ENCODE results near the gene CCDC160.
"Not testable (repeated sequence)": the region's sequence is repeated elsewhere in the genome, so short reads cannot be mapped to it uniquely, and the experiment has no call there.

The CCDC160 gene

DNA sequence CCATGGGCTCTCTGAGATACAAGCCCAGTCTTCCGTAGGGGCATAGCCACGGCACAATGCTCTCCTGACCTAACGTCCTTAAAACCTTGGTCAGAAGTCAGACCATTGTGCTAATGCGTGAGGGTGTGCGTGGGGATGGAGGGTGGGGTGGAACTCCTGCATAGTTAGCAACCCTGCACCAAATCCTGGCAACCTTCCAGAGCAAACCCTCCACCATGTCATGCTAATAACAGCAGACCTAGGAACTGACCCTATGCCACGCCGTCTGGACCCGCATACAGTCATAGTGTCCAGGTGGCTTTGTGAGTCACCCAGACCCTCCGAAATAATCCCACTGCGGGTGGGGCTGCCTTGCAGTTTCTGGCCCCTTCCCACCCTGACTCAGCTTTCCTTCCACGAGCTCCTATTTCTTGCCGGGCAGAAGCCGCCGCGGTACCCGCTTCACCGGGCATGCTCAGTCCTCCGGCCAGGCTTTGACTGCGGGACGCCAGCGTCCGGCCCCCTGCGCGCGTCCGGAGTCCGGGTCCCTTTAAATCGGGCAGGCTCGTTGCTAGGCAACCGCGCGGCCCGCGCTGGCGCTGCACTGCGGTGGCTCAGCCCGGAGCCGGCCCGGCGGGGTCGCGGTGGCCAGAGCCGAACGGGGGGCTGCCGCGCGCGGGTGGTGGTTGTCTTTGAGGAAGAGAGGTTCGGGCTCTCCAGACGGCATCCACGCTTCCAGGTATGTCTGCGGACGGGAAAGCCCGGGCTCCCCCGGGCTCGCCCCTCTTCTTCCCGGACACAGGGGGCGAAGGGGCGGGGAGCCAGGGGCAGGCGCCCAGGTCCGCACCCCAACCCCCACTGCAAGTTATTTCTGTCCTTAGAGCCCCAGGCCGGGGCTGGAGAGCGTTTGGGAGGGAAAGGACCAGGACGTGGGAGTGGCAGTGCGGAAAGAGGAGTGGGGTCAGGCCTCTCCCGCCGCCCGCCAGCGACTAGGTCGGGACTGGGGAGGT, at the start of gene CCDC160:
TSS of gene CCDC160 (plus strand) at position 557 of the 989 bp plus-strand sequence. CDS start 7,619 bp downstream, outside the sequence.
- no peak for DNase-seq

DNA sequence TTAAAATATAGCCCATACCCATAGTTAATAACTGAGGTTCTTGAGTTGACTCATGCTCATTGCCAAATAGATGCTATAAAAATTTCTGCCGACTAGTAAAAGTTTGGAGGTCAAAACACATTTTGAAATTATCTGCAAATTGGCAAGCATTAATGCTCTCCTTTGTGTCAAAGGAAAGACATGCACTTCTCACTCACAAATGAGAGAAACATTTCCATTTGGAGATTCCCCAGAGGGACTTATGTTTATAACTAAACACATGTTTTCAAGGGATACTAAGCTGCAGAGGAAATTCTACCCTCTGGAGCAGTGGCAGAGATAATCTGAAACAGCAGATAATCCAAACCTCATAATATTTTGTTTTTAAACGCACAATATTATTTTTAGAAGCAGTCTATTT, 45.7 kb upstream of the CCDC160 start:
- no peak for DNase-seq

DNA sequence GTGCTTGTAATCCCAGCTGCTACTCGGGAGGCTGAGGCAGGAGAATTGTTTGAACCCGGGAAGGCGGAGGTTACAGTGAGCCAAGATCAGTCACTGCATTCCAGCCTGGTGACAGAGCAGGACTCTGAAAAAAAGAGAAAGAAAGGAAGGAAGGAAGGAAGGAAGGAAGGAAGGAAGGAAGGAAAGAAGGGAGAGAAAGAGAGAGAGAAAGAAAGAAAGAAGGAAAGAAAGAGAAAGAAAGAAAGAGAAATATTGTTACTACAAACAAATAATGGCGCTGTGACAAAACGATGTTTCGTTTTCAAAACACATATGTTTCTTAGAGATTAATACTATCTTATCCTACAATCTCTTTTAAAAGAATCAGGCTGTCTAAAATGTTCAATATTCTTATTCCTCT, 42.1 kb upstream of the CCDC160 start:
- no peak for DNase-seq

DNA sequence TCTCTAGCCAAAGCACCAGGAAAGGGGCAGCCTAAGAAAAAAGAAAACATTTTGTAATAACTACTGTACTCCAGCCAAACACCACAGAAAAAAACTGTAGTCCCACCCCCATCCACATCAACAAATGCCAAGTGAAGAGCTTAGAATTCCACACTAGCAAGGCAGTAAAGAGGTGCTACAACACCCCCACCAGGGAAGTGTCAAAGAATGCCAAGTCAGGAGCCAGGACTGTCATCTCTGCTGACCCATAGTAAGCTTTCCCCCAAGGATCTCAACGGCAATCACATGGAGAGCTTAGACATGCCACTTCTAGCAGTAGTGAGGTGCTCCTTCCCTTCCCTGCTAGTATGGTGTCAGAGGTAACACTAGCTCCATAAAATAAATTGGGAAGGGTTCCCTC, 34.4 kb upstream of the CCDC160 start:
- DNase-seq = no peak

DNA sequence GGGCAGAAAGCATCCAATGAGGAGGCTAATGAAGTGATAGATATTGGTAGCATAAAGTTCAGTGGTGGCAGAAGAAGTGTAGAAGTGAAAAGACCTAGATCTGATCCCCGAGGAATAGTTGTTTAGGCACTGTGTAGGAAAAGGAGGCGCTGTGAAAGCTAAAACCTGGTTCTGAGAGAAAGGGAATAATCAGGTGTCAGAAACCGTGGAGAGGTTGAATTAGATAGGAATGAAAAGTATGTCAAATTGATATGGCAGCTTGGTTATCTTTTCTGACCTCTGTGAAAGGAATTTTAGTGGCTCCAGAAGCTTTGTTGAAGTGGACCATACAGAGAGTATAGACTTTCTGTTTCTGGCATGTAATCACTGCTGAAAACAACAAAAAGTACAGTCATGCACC, 30.8 kb upstream of the CCDC160 start:
- no peak for DNase-seq

DNA sequence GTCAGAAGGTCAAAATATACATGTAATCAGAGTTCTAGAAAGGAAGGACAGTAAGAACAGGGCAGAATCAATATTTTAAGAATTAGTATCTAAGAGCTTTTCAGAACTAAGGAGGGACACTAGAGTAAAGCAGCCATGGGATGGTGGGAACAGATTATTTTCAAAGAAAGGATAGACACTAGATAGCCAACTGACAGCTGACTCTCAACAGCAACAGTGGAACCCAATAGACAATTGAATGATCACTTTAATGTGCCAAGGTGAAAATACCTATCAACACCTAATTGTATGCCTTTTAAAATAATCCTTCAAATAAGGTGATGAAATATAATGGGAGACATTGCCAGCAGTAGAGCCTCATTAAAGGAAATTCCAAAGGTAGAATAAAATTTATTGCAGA, 26.5 kb upstream of the CCDC160 start:
- DNase-seq = no peak

DNA sequence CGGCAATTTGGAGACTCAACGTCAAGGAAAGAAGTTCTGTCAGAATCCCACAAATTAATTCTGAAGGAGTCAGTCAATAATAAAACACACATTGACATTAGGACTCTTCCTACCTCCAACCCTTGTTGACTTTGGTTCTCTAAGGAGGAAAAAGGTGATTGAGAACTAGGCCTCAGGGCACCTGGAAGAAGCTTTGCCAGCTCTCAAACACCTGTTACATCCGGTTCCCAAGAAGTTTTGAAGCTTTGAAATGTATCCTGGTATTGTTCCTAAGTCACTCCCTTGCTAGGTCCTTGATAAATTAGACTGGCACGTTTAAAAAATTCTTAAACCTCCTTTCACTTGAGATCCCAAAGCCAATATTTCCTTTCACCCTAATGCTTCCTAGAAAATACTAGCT, 1.7 kb upstream of the CCDC160 start:
- DNase-seq = no peak

DNA sequence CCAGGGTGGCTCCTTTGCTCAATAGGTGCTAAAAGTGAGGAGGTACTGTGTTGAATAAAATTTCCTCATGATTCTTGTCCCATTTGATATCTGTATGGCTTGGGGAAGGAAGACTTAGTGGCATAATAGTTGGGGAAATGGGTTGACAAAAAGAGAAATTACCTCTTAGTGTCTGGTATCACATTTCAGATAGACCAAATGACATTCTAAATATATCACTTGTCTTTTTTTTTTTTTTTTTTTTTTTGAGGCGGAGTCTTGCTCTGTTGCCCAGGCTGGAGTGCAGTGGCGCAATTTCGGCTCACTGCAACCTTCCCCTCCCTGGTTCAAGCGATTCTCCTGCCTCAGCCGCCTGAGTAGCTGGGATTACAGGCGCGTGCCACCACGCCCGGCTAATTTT, 1.2 kb downstream of the CCDC160 start:
- not testable (repeated sequence) for DNase-seq

DNA sequence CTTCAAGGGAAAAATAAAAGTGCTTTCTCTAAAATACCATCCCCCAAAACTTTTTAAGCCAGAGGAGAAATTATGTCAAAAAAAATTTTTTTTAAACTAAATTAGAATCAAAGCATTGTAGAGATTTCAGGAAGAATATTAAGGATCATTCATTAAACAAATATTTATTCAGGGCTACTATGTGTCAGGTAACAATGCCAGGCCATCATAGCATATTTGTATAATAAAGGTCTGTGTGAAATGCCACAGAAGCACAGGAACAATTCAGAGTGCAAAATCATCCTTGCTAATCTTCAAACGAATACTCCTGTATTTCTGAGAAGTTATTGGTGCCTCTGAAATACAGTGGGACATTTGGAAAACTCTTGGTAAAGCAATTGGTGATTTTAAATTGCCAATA, 2.0 kb downstream of the CCDC160 start:
- DNase-seq = no peak

DNA sequence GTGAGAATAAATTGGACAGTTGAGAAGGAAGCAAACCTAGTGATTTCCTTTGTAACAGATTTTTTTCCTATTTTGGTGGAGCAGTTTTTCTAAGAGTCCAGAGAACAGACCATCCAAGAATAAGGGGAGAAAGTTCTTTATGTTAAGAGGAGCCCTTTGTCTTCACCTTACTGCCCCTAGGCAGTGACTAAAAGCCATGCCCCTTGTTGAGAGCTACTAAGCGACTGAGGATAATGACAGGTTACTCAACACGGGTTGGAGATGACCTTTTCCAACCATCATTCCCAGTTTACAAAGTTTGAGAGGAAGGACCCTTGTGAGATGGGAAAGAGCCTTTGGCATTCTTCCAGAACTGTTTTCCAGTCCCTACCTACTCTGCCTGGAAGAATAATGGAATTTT, 3.2 kb downstream of the CCDC160 start:
- no peak for DNase-seq

DNA sequence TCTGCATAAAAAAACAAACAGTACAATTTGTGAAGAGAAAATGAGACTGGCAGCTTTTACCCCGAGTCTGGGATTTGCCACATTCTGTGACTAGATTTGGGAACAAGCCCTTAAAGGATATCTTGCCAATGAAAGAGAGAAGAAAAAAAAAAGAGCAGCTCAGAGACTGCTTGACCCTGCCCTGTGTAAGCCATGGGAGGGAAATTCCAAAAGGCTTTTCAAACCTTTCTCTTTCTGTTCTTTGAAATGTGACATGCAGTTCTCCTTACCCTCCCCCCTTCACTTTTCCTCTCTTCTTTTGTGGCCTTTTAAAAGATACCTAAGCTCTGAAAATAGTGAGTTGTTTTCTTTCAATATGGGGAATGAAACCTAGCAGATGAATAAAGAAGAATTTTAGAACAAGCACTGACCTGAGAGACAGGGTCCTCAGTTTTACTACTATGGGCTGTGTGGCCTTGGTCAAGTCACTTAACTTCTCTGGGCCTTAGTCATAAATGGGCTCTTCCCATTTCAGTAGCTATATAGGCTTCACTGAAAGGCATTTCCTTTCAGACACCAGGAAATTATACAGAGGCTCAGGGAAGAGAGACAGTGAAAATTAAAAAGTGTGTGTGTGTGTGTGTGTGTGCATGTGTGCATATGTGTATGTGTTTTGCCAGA, 5.1 kb downstream of the CCDC160 start:
- no peak for DNase-seq

DNA sequence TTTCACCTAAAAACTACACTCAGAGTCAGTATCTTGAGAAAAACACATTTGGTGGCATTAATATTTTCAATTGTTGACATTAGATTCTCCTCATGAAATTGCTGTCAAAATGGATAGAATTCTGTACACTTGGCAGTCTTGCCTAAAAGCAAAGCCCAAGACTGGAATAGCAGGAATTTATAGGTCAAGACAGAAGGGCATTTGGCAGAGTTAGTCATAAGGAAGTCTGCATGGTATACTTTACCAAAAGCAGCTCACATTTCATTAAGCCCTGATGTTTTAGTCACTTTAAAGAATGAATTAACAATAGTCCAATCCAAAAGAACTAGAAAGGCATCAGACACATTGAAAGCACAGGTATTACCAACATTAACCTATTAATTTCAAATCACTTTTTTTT, 7.1 kb downstream of the CCDC160 start:
- DNase-seq = no peak

DNA sequence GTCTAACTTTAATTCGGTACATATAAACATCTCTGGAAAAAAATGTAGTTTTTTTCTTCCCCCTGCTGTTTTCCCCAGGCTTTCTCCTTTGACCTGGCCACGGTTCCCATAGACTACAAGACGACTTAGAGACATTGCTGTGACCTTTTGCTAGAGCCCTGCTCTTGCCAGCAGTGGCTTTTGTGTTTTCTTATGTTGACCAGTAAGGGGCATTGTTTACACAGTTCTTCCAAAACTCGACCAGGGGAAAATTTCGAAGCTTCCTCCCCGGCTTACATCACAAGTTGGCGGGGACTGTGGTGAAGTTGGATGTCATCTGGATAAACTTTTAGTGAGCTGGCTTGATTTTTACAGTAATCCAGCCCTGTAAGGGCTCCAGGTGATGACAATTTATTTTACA, 9.3 kb downstream of the CCDC160 start:
- no peak for DNase-seq

DNA sequence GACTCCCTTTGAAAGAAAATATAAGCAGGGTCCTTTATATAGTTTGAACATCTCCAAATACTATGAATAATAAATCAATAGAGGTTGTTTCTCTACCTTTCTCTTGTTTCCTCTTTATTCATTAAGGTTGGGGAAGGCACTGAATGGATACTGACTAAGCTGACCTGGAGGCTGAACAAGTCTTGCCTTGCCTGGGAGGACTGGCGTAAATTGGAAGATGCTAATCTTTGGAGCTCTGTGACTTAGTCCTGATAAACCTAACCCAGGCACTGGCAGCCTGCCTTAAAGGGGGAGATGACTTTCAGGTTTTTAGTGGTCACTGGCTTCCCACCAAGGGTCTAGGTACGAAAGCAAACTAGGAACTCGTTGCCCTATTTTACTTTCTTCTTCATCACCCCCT, 10.5 kb downstream of the CCDC160 start:
- no peak for DNase-seq

DNA sequence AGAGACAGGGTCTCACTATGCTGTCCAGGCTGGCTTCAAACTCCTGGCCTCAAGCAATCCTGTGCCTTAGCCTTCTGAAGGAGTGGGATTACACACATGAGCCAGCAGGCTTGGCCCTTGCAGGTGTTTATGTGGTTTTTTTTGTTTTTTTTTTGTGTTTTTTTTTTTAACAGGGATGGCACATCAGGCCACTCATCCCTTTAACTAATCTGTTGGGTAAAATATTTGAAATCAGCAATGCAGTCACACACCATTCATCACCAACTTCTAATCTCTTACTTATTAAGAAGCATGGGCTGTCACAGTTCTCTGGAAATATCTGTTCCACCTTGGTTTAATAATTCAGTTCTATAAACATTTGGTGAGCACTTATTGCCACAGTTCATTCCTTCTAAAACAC, 12.3 kb downstream of the CCDC160 start:
- no peak for DNase-seq

DNA sequence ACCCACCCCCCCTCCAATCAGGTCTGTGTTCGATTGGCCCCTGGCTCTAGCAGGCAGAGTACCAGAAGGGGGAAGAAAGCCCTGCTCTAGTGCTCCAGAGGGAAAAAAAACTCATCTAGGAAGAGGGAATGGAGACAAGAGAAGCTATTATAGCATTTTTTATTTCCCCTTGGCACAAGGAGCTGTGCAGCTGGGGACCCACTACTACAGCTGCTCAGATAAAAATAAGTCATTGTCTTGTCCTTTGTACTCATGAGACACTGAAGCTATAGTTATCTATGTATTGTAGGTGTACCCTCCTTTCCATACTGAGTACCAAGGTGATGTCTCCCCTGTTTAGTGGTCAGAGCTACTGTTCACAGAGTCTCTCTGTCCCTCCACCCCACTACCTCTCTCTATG, 14.3 kb downstream of the CCDC160 start:
- DNase-seq = no peak

DNA sequence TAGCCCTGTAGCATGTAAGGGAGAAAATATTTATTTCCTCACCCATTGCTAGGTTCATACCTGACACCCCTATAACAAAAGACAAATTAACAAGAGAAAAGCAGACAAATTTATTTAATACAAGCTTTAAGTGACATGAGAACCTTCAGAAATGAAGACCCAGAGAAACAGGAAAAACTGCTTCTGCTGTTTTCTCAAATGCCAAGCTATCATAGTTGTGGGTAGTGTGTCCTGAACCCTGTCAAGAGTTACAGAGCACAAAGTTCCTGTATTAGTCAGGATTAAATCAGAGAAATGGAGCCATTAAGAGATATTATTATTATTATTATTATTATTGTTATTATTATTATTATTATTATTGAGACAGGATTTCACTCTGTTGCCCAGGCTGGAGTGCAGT, 17.5 kb downstream of the CCDC160 start:
- no peak for DNase-seq

DNA sequence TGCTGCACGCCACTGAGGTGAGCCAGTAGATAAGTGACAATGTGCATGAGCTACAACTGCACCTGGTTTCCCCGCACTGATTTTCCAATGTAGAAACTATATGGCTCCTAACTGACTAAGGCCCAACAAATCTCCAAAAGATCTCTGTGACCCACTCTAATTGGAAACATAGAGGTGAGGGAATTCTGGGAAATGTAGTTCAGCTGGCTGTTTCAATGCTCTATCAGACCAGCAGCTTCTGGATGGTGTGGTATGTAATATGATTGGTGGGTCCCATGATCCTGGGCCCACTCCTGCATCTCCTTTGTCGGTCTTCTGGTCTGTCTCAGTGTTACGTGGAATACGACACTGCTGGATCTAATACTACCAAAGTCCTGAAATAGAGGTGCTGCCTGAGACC, 18.6 kb downstream of the CCDC160 start:
- no peak for DNase-seq

DNA sequence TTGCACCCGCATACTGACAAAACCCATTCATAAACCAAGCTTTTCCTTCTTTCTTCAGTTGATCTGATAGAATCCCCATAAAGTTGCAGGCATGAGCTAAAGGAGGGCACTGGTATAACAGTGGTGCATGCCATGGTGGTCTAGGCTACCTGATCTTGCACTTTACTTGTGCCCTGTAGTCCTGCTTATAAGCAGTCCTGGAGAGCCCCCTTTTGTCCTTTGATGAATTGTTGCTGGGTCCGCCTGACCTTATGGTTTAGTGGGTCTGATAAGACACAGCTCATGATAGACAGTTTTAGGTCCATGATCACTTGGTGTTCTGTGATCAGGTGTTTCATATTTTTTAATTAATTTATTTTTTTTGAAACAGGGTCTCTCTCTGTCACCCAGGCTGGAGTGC, 19.7 kb downstream of the CCDC160 start:
- no peak for DNase-seq

DNA sequence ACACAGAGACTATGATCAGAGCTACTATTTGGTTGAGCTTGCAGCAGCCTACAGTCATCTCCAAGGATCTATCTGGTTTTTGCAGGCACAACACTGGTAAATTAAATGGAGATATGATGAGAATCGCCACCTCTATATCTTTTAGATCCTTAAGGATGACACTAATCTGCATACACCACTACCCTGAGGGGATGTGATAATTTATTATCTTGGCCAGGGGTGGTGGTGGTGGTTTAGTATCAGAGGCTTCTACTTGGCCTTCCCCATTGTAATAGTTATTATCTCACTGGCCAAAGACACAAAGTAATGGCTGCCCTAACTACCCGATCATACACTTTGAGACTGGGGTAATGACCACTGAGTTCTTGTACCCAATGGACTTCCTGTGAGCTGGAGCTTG, 21.2 kb downstream of the CCDC160 start:
- no peak for DNase-seq

DNA sequence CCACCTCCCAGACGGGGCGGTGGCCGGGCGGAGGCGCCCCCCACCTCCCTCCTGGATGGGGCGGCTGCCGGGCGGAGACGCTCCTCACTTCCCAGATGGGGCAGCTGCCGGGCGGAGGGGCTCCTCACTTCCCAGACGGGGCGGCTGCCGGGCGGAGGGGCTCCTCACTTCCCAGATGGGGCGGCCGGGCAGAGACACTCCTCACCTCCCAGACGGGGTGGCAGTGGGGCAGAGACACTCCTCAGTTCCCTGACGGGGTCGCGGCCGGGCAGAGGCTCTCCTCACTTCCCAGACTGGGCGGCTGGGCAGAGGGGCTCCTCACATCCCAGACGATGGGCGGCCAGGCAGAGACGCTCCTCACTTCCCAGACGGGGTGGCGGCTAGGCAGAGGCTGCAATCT, 49.0 kb downstream of the CCDC160 start:
- not testable (repeated sequence) for DNase-seq

DNA sequence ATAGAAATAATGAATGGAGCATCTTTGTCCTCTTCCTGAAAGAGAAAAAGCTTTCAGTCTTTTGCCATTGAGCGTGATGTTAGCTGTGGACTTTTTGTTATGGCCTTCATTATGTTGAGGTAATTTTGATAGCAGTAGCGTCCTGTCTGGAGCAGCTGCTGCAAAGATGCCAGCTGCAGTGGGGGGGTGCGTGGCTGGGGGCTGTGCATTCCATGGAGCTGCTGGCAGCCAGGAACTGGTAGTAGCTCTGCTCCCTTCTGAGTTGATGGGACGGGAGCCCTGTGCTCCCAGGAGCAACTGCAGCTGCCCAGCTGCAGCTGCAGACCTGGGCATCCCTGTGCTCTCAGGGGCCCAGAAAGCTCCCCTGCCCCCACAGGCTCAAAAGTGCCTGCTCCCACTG, 50.4 kb downstream of the CCDC160 start:
- DNase-seq = no peak

DNA sequence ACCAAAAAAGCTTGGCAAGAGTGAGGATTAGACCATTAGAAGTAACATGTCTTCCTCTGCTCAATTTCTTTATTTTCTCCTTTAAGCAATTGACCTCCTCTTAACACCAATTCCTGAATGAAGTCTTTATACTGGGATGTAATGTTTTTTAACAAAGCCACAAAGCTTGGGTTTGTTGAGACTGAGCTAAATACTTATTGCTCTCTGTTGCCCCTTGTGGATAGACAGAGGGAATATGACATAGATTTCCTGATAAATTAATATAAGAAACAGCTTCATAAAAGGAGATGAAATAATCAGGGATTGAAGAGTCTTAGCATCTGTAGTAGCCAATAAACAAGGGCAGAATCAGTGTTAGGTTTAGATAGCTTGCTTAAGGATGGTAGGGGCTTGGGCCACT, 57.6 kb downstream of the CCDC160 start:
- DNase-seq = no peak

Measured in stimulated activated CD4-positive, alpha-beta T cell treated with anti-CD3 and anti-CD28 coated beads, Interleukin-4, amount 100 ng/mL, for 24 hours (primary cell).